Progenitor cell of endocrine pancreas (in vitro differentiated cells): Measurements from ENCODE around the gene SLC16A5. TPM values are rescaled to one million over a fixed set of nuclear protein-coding genes. Genes with fewer than 3 reads are reported as not detected.
A peak's percentile ranks its signal among the peaks of the same experiment; 100 is the strongest.

Source experiments
- DNase-seq: peaks from one replicate; pipeline ENCODE4 v3.0.0; 2021; ENCODE audit warnings: low spot score; ENCODE audit not compliant: unreplicated experiment
- H3K27ac Mint-ChIP-seq: 2 replicates; pipeline ENCODE4 v1.8.0; 2021; ENCODE audit warnings: mild to moderate bottlenecking, moderate library complexity, mixed read lengths
- H3K27me3 Mint-ChIP-seq: 2 replicates; pipeline ENCODE4 v1.8.0; 2021; ENCODE audit warnings: mixed read lengths
- H3K36me3 Mint-ChIP-seq: 2 replicates; pipeline ENCODE4 v1.8.0; 2022; ENCODE audit warnings: mixed read lengths; ENCODE audit not compliant: insufficient read depth
- H3K4me1 Mint-ChIP-seq: 2 replicates; pipeline ENCODE4 v1.8.0; 2021; ENCODE audit warnings: low read depth, mixed read lengths
- H3K4me3 Mint-ChIP-seq: 2 replicates; pipeline ENCODE4 v1.8.0; 2021; ENCODE audit warnings: low read depth, mild to moderate bottlenecking, moderate library complexity, mixed read lengths
- H3K9me3 Mint-ChIP-seq: 2 replicates; pipeline ENCODE4 v1.8.0; 2021; ENCODE audit warnings: low read depth, mixed read lengths
- CTCF ChIP-seq: fragments of 200-600 bp; sonication (generic); IDR thresholded peaks from one replicate; pipeline ENCODE4 v1.5.0; 2021; ENCODE audit warnings: antibody characterized with exemption, mild to moderate bottlenecking; ENCODE audit not compliant: unreplicated experiment
- total RNA-seq: library from RNA; stranded (reverse); gene quantifications from 2 replicates; pipeline ENCODE4 v1.2.1, GENCODE V29; 2021

The SLC16A5 gene
- total RNA-seq, 1 donor from 2014 or later: 16.9 TPM

GRCh38 chr17:75098861-75099260 lies 11.1 kb downstream of the SLC16A5 start:
- no peak overlapping the region for H3K4me3 Mint-ChIP-seq
- H3K9me3 Mint-ChIP-seq: no peaks in the 10 kb centered on the region
- TF ChIP-seq CTCF: no peak
- no peaks in the 10 kb centered on the region for H3K27me3 Mint-ChIP-seq
- peaks cover 1% of the 10 kb centered on the region for H3K4me1 Mint-ChIP-seq
- DNase-seq: no peak
- H3K36me3 Mint-ChIP-seq: peaks cover 4% of the 10 kb centered on the region
- no peak overlapping the region for H3K27ac Mint-ChIP-seq

- no peak overlapping the region for H3K4me3 Mint-ChIP-seq
- H3K4me1 Mint-ChIP-seq: peaks cover 1% of the 10 kb centered on the region
- no peaks in the 10 kb centered on the region for H3K9me3 Mint-ChIP-seq
- no peak for TF ChIP-seq CTCF
- H3K27me3 Mint-ChIP-seq: no peaks in the 10 kb centered on the region
- H3K27ac Mint-ChIP-seq: no peak overlapping the region
- H3K36me3 Mint-ChIP-seq: peaks cover 4% of the 10 kb centered on the region
- DNase-seq: no peak
Measured at GRCh38 chr17:75099881-75100595, 12.3 kb downstream of the SLC16A5 start.

GRCh38 chr17:75102385-75102821 lies 14.6 kb downstream of the SLC16A5 start:
- H3K36me3 Mint-ChIP-seq: peaks cover 6% of the 10 kb centered on the region
- H3K27me3 Mint-ChIP-seq: peaks cover 4% of the 10 kb centered on the region
- TF ChIP-seq CTCF: no peak
- no peak overlapping the region for H3K4me3 Mint-ChIP-seq
- DNase-seq: no peak
- H3K27ac Mint-ChIP-seq: peak overlapping the region; percentile 83
- H3K9me3 Mint-ChIP-seq: no peaks in the 10 kb centered on the region
- H3K4me1 Mint-ChIP-seq: no peaks in the 10 kb centered on the region

GRCh38 chr17:75103601-75104554 lies 16.1 kb downstream of the SLC16A5 start:
- H3K36me3 Mint-ChIP-seq: peaks cover 5% of the 10 kb centered on the region
- no peak for TF ChIP-seq CTCF
- DNase-seq: no peak
- peaks cover 9% of the 10 kb centered on the region for H3K27me3 Mint-ChIP-seq
- no peaks in the 10 kb centered on the region for H3K9me3 Mint-ChIP-seq
- H3K27ac Mint-ChIP-seq: no peak overlapping the region
- no peak overlapping the region for H3K4me3 Mint-ChIP-seq
- peaks cover 2% of the 10 kb centered on the region for H3K4me1 Mint-ChIP-seq
